ENCODE results near the gene ARMC3.
"Not testable (repeated sequence)": the region's sequence is repeated elsewhere in the genome, so short reads cannot be mapped to it uniquely, and the experiment has no call there.

ARMC3 gene

DNA sequence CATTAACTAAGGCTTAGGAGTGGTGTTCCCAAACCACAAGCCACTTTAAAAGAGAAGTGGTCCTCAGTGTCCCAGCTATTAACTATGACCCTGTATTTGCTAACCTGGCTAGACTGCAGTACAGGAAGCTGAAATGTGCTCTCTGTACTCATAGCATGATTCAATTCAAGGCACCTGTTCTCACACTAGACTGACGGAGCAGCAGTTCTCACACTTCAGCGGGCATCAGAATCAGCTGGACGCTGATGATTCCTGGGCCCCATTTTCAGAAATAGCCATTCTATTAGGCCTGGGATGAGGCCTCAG is 143.0 kb downstream of the ARMC3 start:
- TF ChIP-seq, protein P1, sequence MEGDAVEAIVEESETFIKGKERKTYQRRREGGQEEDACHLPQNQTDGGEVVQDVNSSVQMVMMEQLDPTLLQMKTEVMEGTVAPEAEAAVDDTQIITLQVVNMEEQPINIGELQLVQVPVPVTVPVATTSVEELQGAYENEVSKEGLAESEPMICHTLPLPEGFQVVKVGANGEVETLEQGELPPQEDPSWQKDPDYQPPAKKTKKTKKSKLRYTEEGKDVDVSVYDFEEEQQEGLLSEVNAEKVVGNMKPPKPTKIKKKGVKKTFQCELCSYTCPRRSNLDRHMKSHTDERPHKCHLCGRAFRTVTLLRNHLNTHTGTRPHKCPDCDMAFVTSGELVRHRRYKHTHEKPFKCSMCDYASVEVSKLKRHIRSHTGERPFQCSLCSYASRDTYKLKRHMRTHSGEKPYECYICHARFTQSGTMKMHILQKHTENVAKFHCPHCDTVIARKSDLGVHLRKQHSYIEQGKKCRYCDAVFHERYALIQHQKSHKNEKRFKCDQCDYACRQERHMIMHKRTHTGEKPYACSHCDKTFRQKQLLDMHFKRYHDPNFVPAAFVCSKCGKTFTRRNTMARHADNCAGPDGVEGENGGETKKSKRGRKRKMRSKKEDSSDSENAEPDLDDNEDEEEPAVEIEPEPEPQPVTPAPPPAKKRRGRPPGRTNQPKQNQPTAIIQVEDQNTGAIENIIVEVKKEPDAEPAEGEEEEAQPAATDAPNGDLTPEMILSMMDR (IDR thresholded peaks at IDR 0.05; ENCODE audit: insufficient read depth, low read length, missing control alignments): no peak
- DNase-seq (ENCODE audit: low read depth, low spot score): no peak
- POLR2A ChIA-PET: no interaction called here
- CTCF ChIA-PET: no interaction called here
- H3K4me3 ChIP-seq (ENCODE audit: low read depth, low read length): no peak overlapping the region

DNA sequence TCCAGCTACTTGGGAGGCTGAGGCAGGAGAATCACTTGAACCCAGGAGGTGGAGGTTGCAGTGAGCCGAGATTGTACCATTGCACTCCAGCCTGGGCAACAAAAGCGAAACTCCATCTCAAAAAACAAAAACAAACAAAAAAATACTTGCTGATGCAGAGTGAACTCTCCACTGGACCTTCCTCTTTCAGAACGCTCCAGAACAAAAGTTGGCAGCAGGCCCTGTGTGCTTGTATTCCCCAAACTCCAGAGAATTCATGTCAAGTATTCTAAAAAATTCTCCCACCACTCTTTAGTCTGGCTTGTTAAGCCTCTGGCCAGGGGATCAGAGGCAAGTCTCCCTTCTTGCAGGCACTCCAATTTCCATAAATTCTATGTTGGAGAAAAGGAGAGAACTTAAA is 144.7 kb downstream of the ARMC3 start:
- CTCF ChIA-PET; POLR2A ChIA-PET; H3K4me3 ChIP-seq (ENCODE audit: low read depth, low read length); DNase-seq (ENCODE audit: low read depth, low spot score): not testable (repeated sequence)

DNA sequence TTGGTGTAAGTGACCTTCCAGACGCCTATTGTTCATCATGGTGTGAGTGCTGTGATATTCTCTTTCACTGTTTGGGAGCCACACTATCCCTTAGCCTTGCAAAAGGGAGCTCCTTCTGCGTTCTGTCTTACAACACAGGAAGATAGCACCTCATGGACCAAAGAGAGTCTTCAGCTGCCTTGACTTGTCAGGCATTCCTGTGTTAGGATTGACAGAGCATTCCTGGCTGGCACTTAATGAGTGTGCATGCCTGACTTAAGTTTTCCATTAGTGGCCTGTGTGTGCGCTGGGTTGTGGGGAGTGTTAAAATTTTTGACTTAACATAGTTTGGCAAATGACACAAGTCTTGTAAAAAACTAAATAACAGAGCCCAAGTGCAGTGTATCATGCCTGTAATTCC is 145.7 kb downstream of the ARMC3 start:
- DNase-seq (ENCODE audit: low read depth, low spot score): no peak
- ChIA-PET CTCF (no interaction called here), POLR2A (no interaction called here)
- no peak overlapping the region for H3K4me3 ChIP-seq (ENCODE audit: low read depth, low read length)
- TF ChIP-seq, protein P1 (IDR thresholded peaks at IDR 0.05; ENCODE audit: insufficient read depth, low read length, missing control alignments): no peak

DNA sequence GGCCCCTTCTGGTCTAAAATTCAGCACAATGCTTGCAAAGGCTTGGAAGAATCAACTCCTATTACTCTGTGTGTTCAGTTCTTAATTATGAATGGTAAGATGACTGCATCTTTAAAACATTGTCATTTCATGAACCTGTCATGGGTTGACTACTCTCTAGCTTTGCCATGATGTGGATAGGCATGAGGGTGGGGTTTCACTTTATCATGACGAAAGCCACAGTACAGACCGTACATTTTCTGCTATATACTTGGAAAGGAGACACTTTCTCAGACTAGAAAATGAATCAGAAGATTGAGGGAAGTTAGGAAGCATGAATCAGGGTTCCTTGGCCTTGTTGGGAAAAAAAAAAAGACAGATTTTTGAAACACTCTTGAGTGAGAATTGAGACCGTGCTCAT is 147.8 kb downstream of the ARMC3 start:
- TF ChIP-seq, protein P1 (IDR thresholded peaks at IDR 0.05; ENCODE audit: insufficient read depth, low read length, missing control alignments): no peak
- H3K4me3 ChIP-seq (ENCODE audit: low read depth, low read length): no peak overlapping the region
- ChIA-PET CTCF (interaction anchor here (2.3 kb wide), 1 partner anchor 10 kb away, joined by 7 read pairs; no protein-coding TSS in a partner anchor), POLR2A (no interaction called here)
- DNase-seq (ENCODE audit: low read depth, low spot score): no peak

DNA sequence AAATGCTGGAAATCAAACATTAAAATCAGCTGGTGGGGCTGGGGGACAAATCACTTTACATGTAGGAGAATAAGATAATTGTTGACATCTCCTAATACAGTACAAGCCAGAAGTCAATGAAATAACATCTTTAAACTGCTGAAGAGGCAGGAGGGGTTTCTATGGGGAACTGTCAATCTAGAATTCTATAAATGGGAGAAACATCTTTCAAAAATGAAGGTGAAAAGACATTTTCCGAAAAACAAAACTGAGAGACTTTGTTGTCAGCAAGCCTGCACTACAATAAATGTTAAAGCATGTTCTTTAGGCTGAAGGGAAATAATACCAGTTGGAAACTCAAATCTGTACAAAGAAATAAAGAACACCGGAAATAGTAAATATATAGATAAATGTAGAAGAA is 150.3 kb downstream of the ARMC3 start:
- ChIA-PET POLR2A (no interaction called here), CTCF (no interaction called here)
- TF ChIP-seq, protein P1 (IDR thresholded peaks at IDR 0.05; ENCODE audit: insufficient read depth, low read length, missing control alignments): no peak
- no peak for DNase-seq (ENCODE audit: low read depth, low spot score)
- no peak overlapping the region for H3K4me3 ChIP-seq (ENCODE audit: low read depth, low read length)

DNA sequence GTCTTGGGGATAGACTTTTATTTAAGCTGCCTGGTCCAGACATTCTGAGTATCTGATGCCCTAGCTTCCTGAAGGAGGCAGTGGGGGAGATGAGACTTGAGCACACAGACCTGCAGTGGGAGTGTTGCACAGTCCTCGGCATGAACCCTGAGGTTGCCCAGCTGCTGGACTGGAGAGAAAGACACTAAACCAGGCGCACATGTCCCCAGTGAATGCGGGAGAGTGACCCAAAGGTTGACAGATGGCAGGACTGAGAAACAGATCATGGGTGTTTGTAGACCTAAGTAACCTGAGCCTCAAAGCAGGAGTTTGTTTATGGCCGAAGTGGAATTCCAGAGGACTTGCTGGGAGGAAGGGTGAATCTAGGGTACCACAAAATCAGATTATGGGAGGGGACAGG is 151.8 kb downstream of the ARMC3 start:
- H3K4me3 ChIP-seq (ENCODE audit: low read depth, low read length): no peak overlapping the region
- ChIA-PET CTCF (interaction anchor here (1.1 kb wide), 1 partner anchor 26 kb away, joined by 3 read pairs; no protein-coding TSS in a partner anchor), POLR2A (no interaction called here)
- TF ChIP-seq, protein P1 (IDR thresholded peaks at IDR 0.05; ENCODE audit: insufficient read depth, low read length, missing control alignments): no peak
- no peak for DNase-seq (ENCODE audit: low read depth, low spot score)

DNA sequence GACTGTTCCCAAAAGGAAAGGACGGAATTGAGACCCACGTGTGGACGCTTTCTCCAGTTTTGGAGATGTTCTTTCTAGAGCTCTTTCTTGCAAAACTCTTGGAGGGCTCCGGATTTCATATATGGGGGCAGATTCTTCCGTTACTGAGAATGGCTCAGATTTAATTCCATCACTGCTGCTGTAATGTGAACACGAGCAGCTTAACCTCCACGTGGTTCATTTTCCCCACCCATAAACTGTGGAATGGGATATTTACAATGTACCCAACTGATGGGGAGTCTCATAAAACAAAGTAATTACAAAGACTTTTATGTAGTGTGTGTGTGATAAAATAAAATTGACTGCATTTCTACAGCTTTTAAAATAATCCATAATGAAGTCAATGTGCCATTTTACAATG is 152.4 kb downstream of the ARMC3 start:
- TF ChIP-seq, protein P1 (IDR thresholded peaks at IDR 0.05; ENCODE audit: insufficient read depth, low read length, missing control alignments): no peak
- H3K4me3 ChIP-seq (ENCODE audit: low read depth, low read length): no peak overlapping the region
- ChIA-PET CTCF (interaction anchor here (1.1 kb wide), 1 partner anchor 27 kb away, joined by 3 read pairs; no protein-coding TSS in a partner anchor), POLR2A (no interaction called here)
- no peak for DNase-seq (ENCODE audit: low read depth, low spot score)
